Neural cell (in vitro differentiated cells): ENCODE data around the gene LPA.

ENCODE experiments used
- CTCF ChIP-seq: fragments of 450-650 bp; IDR thresholded peaks from 2 replicates; pipeline ENCODE4 v1.5.1; 2014; ENCODE audit warnings: antibody characterized with exemption, mild to moderate bottlenecking, moderate library complexity; ENCODE audit not compliant: poor library complexity, severe bottlenecking
- EP300 ChIP-seq: fragments of 450-650 bp; conservative IDR thresholded peaks from 2 replicates; pipeline ENCODE4 v1.6.1; 2014; ENCODE audit warnings: antibody characterized with exemption, mild to moderate bottlenecking, moderate library complexity; ENCODE audit not compliant: poor library complexity, severe bottlenecking
- EZH2 ChIP-seq: fragments of 200-600, 300-800 bp; shearing (Covaris generic), sonication (generic); IDR thresholded peaks from 2 replicates; pipeline ENCODE4 v1.6.1; 2014; ENCODE audit warnings: antibody characterized with exemption, low read length, borderline replicate concordance, mild to moderate bottlenecking; ENCODE audit not compliant: insufficient read depth, poor library complexity, severe bottlenecking
- MXI1 ChIP-seq: fragments of 450-650 bp; conservative IDR thresholded peaks from 2 replicates; pipeline ENCODE4 v1.6.1; 2014; ENCODE audit warnings: antibody characterized with exemption, mild to moderate bottlenecking; ENCODE audit not compliant: poor library complexity, severe bottlenecking
- RAD21 ChIP-seq: fragments of 450-650 bp; conservative IDR thresholded peaks from 2 replicates; pipeline ENCODE4 v1.6.1; 2014; ENCODE audit warnings: antibody characterized with exemption, mild to moderate bottlenecking, moderate library complexity
- REST ChIP-seq: IDR thresholded peaks from 2 replicates; pipeline ENCODE4 v1.6.1; 2012; ENCODE audit warnings: borderline replicate concordance

GRCh38 chr6:160500639-160501038 lies 163.4 kb downstream of the LPA start:
- TF ChIP-seq EZH2 (no peak), EP300 (no peak), CTCF (no peak), REST (no peak), MXI1 (no peak), RAD21 (no peak)
